ENCODE measurements around the gene S100A2.

DNA sequence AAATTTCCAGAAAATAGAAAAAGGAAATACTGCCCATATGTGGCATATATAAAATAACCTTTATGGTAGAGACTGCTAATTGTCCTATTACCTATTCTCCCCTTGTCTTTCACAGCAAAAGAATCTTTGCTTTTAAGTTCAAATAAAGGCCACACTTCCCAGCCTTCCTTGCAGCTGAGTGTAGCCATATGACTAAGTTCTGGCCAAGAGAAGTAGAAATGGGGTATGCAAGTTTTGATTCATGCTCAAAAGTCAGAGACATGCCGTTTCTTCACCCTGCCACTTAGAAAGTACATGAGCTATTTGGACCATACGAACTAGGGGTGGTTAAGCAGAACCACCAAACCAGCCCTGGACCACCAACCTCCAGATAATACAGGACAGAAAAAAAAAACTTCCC lies 18.3 kb upstream of the S100A2 start:
- TF ChIP-seq, protein P1, sequence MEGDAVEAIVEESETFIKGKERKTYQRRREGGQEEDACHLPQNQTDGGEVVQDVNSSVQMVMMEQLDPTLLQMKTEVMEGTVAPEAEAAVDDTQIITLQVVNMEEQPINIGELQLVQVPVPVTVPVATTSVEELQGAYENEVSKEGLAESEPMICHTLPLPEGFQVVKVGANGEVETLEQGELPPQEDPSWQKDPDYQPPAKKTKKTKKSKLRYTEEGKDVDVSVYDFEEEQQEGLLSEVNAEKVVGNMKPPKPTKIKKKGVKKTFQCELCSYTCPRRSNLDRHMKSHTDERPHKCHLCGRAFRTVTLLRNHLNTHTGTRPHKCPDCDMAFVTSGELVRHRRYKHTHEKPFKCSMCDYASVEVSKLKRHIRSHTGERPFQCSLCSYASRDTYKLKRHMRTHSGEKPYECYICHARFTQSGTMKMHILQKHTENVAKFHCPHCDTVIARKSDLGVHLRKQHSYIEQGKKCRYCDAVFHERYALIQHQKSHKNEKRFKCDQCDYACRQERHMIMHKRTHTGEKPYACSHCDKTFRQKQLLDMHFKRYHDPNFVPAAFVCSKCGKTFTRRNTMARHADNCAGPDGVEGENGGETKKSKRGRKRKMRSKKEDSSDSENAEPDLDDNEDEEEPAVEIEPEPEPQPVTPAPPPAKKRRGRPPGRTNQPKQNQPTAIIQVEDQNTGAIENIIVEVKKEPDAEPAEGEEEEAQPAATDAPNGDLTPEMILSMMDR (IDR thresholded peaks at IDR 0.05 in 8 of 11, conservative IDR thresholded peaks at IDR 0.05 in 3 of 11): no peak
- TF ChIP-seq POLR2A (IDR thresholded peaks at IDR 0.05) (no peak), POLR2AphosphoS5 (IDR thresholded peaks at IDR 0.05) (no peak)

Measured in spleen (tissue), 7 donors.